Prostate gland (tissue), 2 donors: ENCODE results near the gene NUMBL.

Source experiments
- CTCF ChIP-seq, 4 experiments: fragments of 200-600 bp in 2 of 4; fragments of 450-650 bp in 2 of 4; sonication (generic) in 2 of 4; IDR thresholded peaks; 1 replicate in 3 of 4; 2 replicates in 1 of 4; pipeline ENCODE4 v1.5.1; 2016 to 2019; ENCODE audit warnings: antibody characterized with exemption in 4 of 4, mild to moderate bottlenecking in 2 of 4, moderate library complexity in 2 of 4
- POLR2A ChIP-seq: fragments of 450-650 bp; IDR thresholded peaks from one replicate; pipeline ENCODE4 v1.6.1; 2016; ENCODE audit warnings: antibody characterized with exemption, mild to moderate bottlenecking
- POLR2AphosphoS5 ChIP-seq: sonication (generic); formaldehyde crosslinking; IDR thresholded peaks from one replicate; pipeline ENCODE4 v1.6.1; 2017; ENCODE audit warnings: antibody characterized with exemption

GRCh38 chr19:40693896-40694295 is 3.4 kb upstream of the NUMBL start:
- TF ChIP-seq POLR2A: no peak
- TF ChIP-seq CTCF (IDR thresholded peaks at IDR 0.05): no peak
- no peak for TF ChIP-seq POLR2AphosphoS5
